WTC11 (cell line): Measurements from ENCODE around the gene MIDN. TPM values are rescaled to one million over a fixed set of nuclear protein-coding genes. Genes with fewer than 3 reads are reported as not detected.
A peak's percentile ranks its signal among the peaks of the same experiment; 100 is the strongest.

Experiments used
- ATAC-seq: fragments of 200-7000 bp; cut with Tn5 transposase; 2 replicates; pipeline ENCODE4 v1.10.0; 2021; ENCODE audit warnings: mild to moderate bottlenecking, moderate library complexity
- CTCF ChIA-PET: fragments of 300-600 bp; sonication (Branson Sonifier 250); formaldehyde crosslinking; loops from one replicate; lab custom pipeline; 2021; ENCODE audit warnings: antibody characterized with exemption; lab: Charles Lee
- POLR2A ChIA-PET: fragments of 350-600 bp; sonication (Branson Sonifier 250); formaldehyde crosslinking; loops from one replicate; lab custom pipeline; 2021; ENCODE audit warnings: antibody characterized with exemption; lab: Charles Lee
- DNase-seq: peaks from one replicate; pipeline ENCODE4 v3.0.0; 2021; ENCODE audit warnings: low spot score
- H3K27ac Mint-ChIP-seq: 2 replicates; pipeline ENCODE4 v1.8.0; 2021; ENCODE audit warnings: mixed read lengths
- H3K27me3 Mint-ChIP-seq: 2 replicates; pipeline ENCODE4 v1.8.0; 2021; ENCODE audit warnings: low read depth, mild to moderate bottlenecking, moderate library complexity, mixed read lengths
- H3K36me3 Mint-ChIP-seq: 2 replicates; pipeline ENCODE4 v1.8.0; 2021; ENCODE audit warnings: mixed read lengths
- H3K4me1 Mint-ChIP-seq: 2 replicates; pipeline ENCODE4 v1.8.0; 2022; ENCODE audit warnings: mixed read lengths
- H3K4me3 Mint-ChIP-seq: 2 replicates; pipeline ENCODE4 v1.8.0; 2021; ENCODE audit warnings: mild to moderate bottlenecking, moderate library complexity, mixed read lengths
- H3K9me3 Mint-ChIP-seq: 2 replicates; pipeline ENCODE4 v1.8.0; 2021; ENCODE audit warnings: mixed read lengths
- AR ChIP-seq: fragments of 250-450 bp; sonication (Bioruptor Pico); IDR thresholded peaks from 2 replicates; pipeline ENCODE4 v1.9.0; 2021; ENCODE audit warnings: mild to moderate bottlenecking
- CDX4 ChIP-seq: fragments of 250-450 bp; sonication (Bioruptor Pico); IDR thresholded peaks from 2 replicates; pipeline ENCODE4 v1.9.0; 2021; ENCODE audit warnings: moderate library complexity, mild to moderate bottlenecking, inconsistent platforms, borderline replicate concordance
- CREM ChIP-seq: sonication (generic); formaldehyde crosslinking; IDR thresholded peaks from 2 replicates; pipeline ENCODE4 v1.8.1; 2022; ENCODE audit warnings: mild to moderate bottlenecking, missing genetic modification reagents, moderate library complexity
- E2F5 ChIP-seq: sonication (generic); formaldehyde crosslinking; IDR thresholded peaks from 2 replicates; pipeline ENCODE4 v1.8.1; 2022; ENCODE audit warnings: mild to moderate bottlenecking, moderate library complexity, missing genetic modification reagents
- PRDM15 ChIP-seq: sonication (generic); formaldehyde crosslinking; IDR thresholded peaks from 2 replicates; pipeline ENCODE4 v1.8.0; 2022; ENCODE audit warnings: missing genetic modification reagents
- TEAD4 ChIP-seq: sonication (generic); formaldehyde crosslinking; IDR thresholded peaks from 2 replicates; pipeline ENCODE4 v1.8.0; 2022; ENCODE audit warnings: mild to moderate bottlenecking, missing genetic modification reagents
- ZNF219 ChIP-seq: sonication (generic); formaldehyde crosslinking; IDR thresholded peaks from 2 replicates; pipeline ENCODE4 v1.8.0; 2023; ENCODE audit warnings: missing genetic modification reagents, mild to moderate bottlenecking, borderline replicate concordance
- ZNF423 ChIP-seq: fragments of 250-450 bp; sonication (Bioruptor Pico); IDR thresholded peaks from 2 replicates; pipeline ENCODE4 v2.1.2; 2022; ENCODE audit warnings: mild to moderate bottlenecking, moderate library complexity
- ZNF512 ChIP-seq: sonication (generic); formaldehyde crosslinking; IDR thresholded peaks from 2 replicates; pipeline ENCODE4 v1.8.1; 2022; ENCODE audit warnings: missing genetic modification reagents, borderline replicate concordance
- total RNA-seq: library from RNA; stranded (reverse); gene quantifications from 3 replicates; pipeline ENCODE4 v1.2.3, GENCODE V29; 2021
- TF ChIP-seq, protein P1 (sequence below): sonication (generic); formaldehyde crosslinking; IDR thresholded peaks from 2 replicates; pipeline ENCODE4 v1.8.0; 2022; ENCODE audit warnings: mild to moderate bottlenecking, missing genetic modification reagents
- TF ChIP-seq, protein P2 (sequence below): fragments of 250-450 bp; sonication (Bioruptor Pico); conservative IDR thresholded peaks from 2 replicates; pipeline ENCODE4 v1.9.0; 2021; ENCODE audit warnings: mild to moderate bottlenecking
- TF ChIP-seq, protein P3 (sequence below): sonication (generic); formaldehyde crosslinking; IDR thresholded peaks from 2 replicates; pipeline ENCODE4 v1.8.1; 2023; ENCODE audit warnings: mild to moderate bottlenecking, missing genetic modification reagents, moderate library complexity
- TF ChIP-seq, protein P4 (sequence below): sonication (generic); formaldehyde crosslinking; IDR thresholded peaks from 2 replicates; pipeline ENCODE4 v1.8.1; 2023; ENCODE audit warnings: mild to moderate bottlenecking, missing genetic modification reagents, borderline replicate concordance

The MIDN gene
- total RNA-seq, 1 experiment from 2014 or later, result 189 TPM

DNA sequence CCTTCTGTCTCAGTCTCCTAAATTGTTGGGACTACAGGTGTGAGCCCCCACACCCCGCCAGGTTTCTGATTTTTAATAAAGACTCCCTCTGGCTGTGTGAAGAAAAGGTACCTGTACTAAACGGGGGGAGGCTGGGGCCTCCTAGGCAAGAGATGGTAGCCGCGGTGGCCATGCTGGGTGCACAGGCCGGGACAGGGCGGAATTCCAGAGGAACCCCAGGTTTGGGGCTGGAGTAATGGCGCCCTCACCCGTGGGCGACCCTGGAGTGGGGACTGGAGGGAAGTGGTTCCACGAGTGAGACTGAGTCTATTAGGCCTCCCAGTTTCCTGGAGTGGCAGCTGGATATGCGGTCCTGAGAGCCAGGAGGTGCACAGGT, 9.0 kb upstream of the MIDN start (continued):
- TF ChIP-seq, protein P1, sequence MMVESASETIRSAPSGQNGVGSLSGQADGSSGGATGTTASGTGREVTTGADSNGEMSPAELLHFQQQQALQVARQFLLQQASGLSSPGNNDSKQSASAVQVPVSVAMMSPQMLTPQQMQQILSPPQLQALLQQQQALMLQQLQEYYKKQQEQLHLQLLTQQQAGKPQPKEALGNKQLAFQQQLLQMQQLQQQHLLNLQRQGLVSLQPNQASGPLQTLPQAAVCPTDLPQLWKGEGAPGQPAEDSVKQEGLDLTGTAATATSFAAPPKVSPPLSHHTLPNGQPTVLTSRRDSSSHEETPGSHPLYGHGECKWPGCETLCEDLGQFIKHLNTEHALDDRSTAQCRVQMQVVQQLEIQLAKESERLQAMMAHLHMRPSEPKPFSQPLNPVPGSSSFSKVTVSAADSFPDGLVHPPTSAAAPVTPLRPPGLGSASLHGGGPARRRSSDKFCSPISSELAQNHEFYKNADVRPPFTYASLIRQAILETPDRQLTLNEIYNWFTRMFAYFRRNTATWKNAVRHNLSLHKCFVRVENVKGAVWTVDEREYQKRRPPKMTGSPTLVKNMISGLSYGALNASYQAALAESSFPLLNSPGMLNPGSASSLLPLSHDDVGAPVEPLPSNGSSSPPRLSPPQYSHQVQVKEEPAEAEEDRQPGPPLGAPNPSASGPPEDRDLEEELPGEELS (CRISPR knock-in tag), result no peak
- TF ChIP-seq AR, result no peak

DNA sequence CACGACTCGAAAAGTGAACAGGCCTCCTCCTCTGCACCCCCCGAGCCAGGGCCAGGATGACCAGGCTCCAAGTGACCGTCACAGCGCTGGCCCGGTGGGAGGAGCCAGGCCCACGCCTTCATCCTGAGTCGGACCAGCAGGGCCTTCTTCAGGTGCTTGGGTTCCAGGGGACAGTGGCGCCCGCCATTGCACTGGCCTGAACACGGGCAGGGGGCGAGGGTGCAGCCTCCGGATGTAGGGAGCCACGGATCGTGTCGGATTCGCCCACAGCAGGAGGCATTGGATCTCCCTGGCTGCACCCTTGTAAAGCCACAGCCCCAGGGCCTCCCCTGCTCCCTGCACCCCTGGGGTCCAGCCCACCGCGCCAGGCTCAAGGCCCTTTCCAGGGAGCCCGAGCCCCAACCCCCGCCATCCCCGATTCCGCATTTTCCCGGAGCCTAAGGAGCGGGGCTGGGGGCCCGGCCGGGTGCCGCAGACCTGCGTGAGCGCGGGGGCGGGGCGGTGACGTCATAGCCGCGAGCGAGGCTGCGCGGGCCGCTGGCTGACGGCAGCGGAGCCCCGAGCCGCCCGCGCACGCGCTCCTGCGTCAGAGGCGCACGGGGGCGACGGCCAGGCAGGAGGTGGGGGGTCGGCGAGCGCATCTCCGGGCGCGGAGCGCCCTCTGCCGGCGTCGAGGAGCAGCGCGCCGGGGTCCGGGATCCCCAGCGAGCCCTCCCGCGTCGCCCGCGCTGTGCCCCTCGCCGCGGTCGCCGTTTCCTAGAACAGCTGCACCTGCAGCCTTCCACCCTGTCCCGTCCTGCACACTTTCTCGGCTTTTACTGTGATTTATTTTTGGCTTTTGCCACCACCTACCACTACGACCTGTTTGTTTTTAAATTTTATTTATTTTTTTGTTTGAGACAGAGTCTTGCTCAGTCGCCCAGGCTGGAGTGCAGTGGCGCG, 8.3 kb upstream of the MIDN start:
- H3K4me1 Mint-ChIP-seq, result peaks cover 22% of the 10 kb centered on the region
- no peaks in the 10 kb centered on the region for H3K36me3 Mint-ChIP-seq
- peak overlapping the region; percentile 84; the same call in 1 of the 2 replicates for H3K27ac Mint-ChIP-seq
- POLR2A ChIA-PET, result interaction anchor here (0.6 to 1.7 kb wide), 2 partner anchors 27 to 29 kb away, joined by 3 to 4 read pairs; no protein-coding TSS in a partner anchor
- CTCF ChIA-PET, result interaction anchor here (0.6 to 9.7 kb wide), 13 partner anchors 15 to 594 kb away, joined by 3 to 648 read pairs (median 6); partner anchors contain the start of genes ARHGAP45 and CIRBP
- no peaks in the 10 kb centered on the region for H3K9me3 Mint-ChIP-seq
- DNase-seq (peak; percentile 93), ATAC-seq (peak; percentile 20)
- peak overlapping the region; percentile 76 for H3K4me3 Mint-ChIP-seq
- H3K27me3 Mint-ChIP-seq, result peaks cover 4% of the 10 kb centered on the region; the same call in 1 of the 2 replicates
- TF ChIP-seq, protein P2, sequence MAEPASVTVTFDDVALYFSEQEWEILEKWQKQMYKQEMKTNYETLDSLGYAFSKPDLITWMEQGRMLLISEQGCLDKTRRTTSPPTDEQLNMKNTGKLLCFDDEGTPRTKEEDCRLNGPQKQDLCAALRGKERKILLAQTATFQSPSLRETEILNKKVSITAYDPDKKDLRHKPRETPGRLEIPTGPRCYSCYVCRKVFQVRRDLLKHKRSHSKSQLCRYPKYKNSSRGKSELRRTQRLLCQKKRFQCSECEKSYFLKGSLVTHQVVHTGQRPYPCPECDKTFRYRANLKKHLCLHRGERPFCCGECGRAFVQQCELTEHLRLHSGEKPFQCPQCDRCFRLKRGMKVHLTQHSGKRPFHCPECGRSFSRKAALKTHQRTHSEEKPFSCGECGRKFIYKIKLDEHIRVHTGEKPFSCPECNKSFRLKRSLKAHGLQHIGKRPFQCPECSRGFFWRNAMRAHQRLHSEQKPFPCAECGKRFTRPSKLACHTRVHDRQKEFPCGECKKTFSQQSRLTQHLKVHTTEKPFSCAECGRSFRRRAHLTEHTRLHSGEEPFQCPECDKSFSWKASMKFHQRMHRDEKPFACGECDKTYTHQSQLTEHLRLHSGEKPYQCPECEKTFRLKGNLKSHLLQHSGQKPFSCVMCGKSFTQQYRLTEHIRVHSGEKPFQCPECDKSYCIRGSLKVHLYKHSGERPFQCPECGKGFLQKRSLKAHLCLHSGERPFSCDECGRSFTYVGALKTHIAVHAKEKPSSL (CRISPR knock-in tag), result no peak
- TF ChIP-seq, protein P3, sequence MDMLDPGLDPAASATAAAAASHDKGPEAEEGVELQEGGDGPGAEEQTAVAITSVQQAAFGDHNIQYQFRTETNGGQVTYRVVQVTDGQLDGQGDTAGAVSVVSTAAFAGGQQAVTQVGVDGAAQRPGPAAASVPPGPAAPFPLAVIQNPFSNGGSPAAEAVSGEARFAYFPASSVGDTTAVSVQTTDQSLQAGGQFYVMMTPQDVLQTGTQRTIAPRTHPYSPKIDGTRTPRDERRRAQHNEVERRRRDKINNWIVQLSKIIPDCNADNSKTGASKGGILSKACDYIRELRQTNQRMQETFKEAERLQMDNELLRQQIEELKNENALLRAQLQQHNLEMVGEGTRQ (CRISPR knock-in tag), result peak; percentile 58
- TF ChIP-seq ZNF512 (no peak), CDX4 (CRISPR knock-in tag) (no peak), ZNF219 (CRISPR knock-in tag) (no peak), CREM (peak; percentile 95), ZNF423 (CRISPR knock-in tag) (peak; percentile 75), E2F5 (CRISPR knock-in tag) (no peak), TEAD4 (CRISPR knock-in tag) (no peak), PRDM15 (no peak)
- TF ChIP-seq, protein P4, sequence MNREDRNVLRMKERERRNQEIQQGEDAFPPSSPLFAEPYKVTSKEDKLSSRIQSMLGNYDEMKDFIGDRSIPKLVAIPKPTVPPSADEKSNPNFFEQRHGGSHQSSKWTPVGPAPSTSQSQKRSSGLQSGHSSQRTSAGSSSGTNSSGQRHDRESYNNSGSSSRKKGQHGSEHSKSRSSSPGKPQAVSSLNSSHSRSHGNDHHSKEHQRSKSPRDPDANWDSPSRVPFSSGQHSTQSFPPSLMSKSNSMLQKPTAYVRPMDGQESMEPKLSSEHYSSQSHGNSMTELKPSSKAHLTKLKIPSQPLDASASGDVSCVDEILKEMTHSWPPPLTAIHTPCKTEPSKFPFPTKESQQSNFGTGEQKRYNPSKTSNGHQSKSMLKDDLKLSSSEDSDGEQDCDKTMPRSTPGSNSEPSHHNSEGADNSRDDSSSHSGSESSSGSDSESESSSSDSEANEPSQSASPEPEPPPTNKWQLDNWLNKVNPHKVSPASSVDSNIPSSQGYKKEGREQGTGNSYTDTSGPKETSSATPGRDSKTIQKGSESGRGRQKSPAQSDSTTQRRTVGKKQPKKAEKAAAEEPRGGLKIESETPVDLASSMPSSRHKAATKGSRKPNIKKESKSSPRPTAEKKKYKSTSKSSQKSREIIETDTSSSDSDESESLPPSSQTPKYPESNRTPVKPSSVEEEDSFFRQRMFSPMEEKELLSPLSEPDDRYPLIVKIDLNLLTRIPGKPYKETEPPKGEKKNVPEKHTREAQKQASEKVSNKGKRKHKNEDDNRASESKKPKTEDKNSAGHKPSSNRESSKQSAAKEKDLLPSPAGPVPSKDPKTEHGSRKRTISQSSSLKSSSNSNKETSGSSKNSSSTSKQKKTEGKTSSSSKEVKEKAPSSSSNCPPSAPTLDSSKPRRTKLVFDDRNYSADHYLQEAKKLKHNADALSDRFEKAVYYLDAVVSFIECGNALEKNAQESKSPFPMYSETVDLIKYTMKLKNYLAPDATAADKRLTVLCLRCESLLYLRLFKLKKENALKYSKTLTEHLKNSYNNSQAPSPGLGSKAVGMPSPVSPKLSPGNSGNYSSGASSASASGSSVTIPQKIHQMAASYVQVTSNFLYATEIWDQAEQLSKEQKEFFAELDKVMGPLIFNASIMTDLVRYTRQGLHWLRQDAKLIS (CRISPR knock-in tag), result no peak
